A673 (cell line): ENCODE results near the gene ZNF316.

ENCODE experiments used
- CTCF ChIP-seq: fragments of 300-800, 200-600 bp; sonication (generic); conservative IDR thresholded peaks from 2 replicates; pipeline ENCODE4 v1.5.1; 2017; ENCODE audit warnings: low read depth, mild to moderate bottlenecking, antibody characterized with exemption, low read length, moderate library complexity, mixed read lengths
- EZH2 ChIP-seq: fragments of 200-600 bp; sonication (generic); IDR thresholded peaks from 2 replicates; pipeline ENCODE4 v1.6.1; 2017; ENCODE audit warnings: borderline replicate concordance, low read depth, mild to moderate bottlenecking, mixed read lengths, antibody characterized with exemption, low read length; ENCODE audit not compliant: poor library complexity, severe bottlenecking

DNA sequence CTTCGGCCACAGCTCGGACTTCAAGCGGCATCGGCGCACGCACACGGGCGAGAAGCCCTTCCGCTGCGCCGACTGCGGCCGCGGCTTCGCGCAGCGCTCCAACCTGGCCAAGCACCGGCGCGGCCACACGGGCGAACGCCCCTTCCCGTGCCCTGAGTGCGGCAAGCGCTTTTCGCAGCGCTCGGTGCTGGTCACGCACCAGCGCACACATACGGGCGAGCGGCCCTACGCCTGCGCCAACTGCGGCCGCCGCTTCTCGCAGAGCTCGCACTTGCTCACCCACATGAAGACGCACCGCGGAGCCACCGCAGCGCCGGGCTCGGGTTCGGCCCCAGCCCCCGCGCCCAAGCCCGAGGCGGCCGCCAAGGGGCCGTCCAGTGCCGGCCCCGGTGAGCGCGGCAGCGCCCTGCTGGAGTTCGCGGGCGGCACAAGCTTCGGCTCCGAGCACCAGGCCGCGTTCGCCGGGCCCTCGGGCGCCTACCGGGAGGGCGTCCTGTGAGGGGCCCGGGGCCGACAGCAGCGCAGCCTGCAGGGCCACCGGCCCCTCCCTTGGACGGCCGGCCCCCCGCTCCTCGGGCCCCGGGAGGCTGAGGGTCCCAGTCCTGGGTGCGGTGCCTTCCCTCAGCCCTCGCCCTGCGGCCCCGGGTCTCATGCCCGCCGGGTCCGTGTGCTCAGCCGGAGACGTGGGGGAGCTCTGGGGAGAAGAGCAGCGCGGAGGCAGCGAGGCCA lies 17.2 kb downstream of the ZNF316 start:
- TF ChIP-seq CTCF (no peak), EZH2 (no peak)
